ENCODE results near the gene OTOA.

Gene OTOA

GRCh38 chr16:21645261-21645721 is 18.5 kb upstream of the OTOA start:
- POLR2A ChIA-PET, result no interaction called here
- H3K4me3 ChIP-seq (ENCODE audit: low read depth, low read length), result no peak overlapping the region
- CTCF ChIA-PET, result interaction anchor here (0.6 to 1.9 kb wide), 3 partner anchors 12 to 61 kb away, joined by 4 to 14 read pairs (median 4); no protein-coding TSS in a partner anchor
- TF ChIP-seq PRDM4 (tag by site-specific recombination; IDR thresholded peaks at IDR 0.05) (no peak), ZNF24 (tag by site-specific recombination; IDR thresholded peaks at IDR 0.05) (no peak), PRDM1 (tag by site-specific recombination; IDR thresholded peaks at IDR 0.05) (peak; percentile 85), ZFP37 (tag by site-specific recombination; IDR thresholded peaks at IDR 0.05) (no peak)
- no peaks in the 10 kb centered on the region for H3K9me3 ChIP-seq (ENCODE audit: control insufficient read depth, insufficient read depth, low read depth, low read length)
- no peaks in the 10 kb centered on the region for H3K4me1 ChIP-seq (ENCODE audit: control insufficient read depth, insufficient read depth, low read length)
- H3K36me3 ChIP-seq (ENCODE audit: control insufficient read depth in 2 of 2, insufficient read depth in 1 of 2, low read length in 2 of 2), result peaks cover 0 to 5% of the 10 kb centered on the region in 2 experiments; a peak in 1 of 3 replicates
- H3K27ac ChIP-seq (ENCODE audit: extremely low read depth, low read depth, low read length), result no peak overlapping the region

- no peak overlapping the region for H3K4me3 ChIP-seq (ENCODE audit: low read depth, low read length)
- ChIA-PET CTCF (interaction anchor here (0.5 to 1.9 kb wide), 3 partner anchors 11 to 62 kb away, joined by 3 to 14 read pairs (median 4); no protein-coding TSS in a partner anchor), POLR2A (no interaction called here)
- H3K27ac ChIP-seq (ENCODE audit: extremely low read depth, low read depth, low read length), result no peak overlapping the region
- H3K36me3 ChIP-seq (ENCODE audit: control insufficient read depth in 2 of 2, insufficient read depth in 1 of 2, low read length in 2 of 2), result peaks cover 0 to 5% of the 10 kb centered on the region in 2 experiments; a peak in 1 of 3 replicates
- TF ChIP-seq ZFP3 (tag by site-specific recombination; IDR thresholded peaks at IDR 0.05; ENCODE audit: low read depth), result no peak
- H3K4me1 ChIP-seq (ENCODE audit: control insufficient read depth, insufficient read depth, low read length), result no peaks in the 10 kb centered on the region
- no peaks in the 10 kb centered on the region for H3K9me3 ChIP-seq (ENCODE audit: control insufficient read depth, insufficient read depth, low read depth, low read length)
Measured at GRCh38 chr16:21646091-21646490, 17.7 kb upstream of the OTOA start.

GRCh38 chr16:21646721-21647561 is 16.8 kb upstream of the OTOA start:
- H3K4me3 ChIP-seq (ENCODE audit: low read depth, low read length), result no peak overlapping the region
- H3K36me3 ChIP-seq (ENCODE audit: control insufficient read depth in 2 of 2, insufficient read depth in 1 of 2, low read length in 2 of 2), result peaks cover 0 to 5% of the 10 kb centered on the region in 2 experiments; a peak in 1 of 3 replicates
- no peak overlapping the region for H3K27ac ChIP-seq (ENCODE audit: extremely low read depth, low read depth, low read length)
- no peaks in the 10 kb centered on the region for H3K9me3 ChIP-seq (ENCODE audit: control insufficient read depth, insufficient read depth, low read depth, low read length)
- POLR2A ChIA-PET, result no interaction called here
- CTCF ChIA-PET, result interaction anchor here (1.9 to 2.3 kb wide), 2 partner anchors 10 kb away, joined by 10 to 14 read pairs; no protein-coding TSS in a partner anchor
- 0 out of 2 replicates have a peak, but pooled peaks have one; percentile 8 for TF ChIP-seq EGR2 (tag by site-specific recombination; IDR thresholded peaks at IDR 0.05; ENCODE audit: low read depth)
- TF ChIP-seq ELK4 (IDR thresholded peaks at IDR 0.05; ENCODE audit: borderline replicate concordance, low read depth, low read length), result no peak
- no peaks in the 10 kb centered on the region for H3K4me1 ChIP-seq (ENCODE audit: control insufficient read depth, insufficient read depth, low read length)

- ChIA-PET POLR2A (no interaction called here), CTCF (interaction anchor here (0.5 to 2.3 kb wide), 2 partner anchors 10 to 46 kb away, joined by 5 to 10 read pairs; no protein-coding TSS in a partner anchor)
- Histone ChIP-seq H3K4me3 (ENCODE audit: low read depth, low read length) (no peak overlapping the region), H3K4me1 (ENCODE audit: control insufficient read depth, insufficient read depth, low read length) (no peaks in the 10 kb centered on the region), H3K27ac (ENCODE audit: extremely low read depth, low read depth, low read length) (no peak overlapping the region), H3K9me3 (ENCODE audit: control insufficient read depth, insufficient read depth, low read depth, low read length) (no peaks in the 10 kb centered on the region), H3K36me3 (ENCODE audit: control insufficient read depth in 2 of 2, insufficient read depth in 1 of 2, low read length in 2 of 2) (peaks cover 0 to 5% of the 10 kb centered on the region in 2 experiments; a peak in 1 of 3 replicates)
- TF ChIP-seq SP3 (tag by site-specific recombination; IDR thresholded peaks at IDR 0.05) (no peak), ZNF274 (IDR thresholded peaks at IDR 0.05; ENCODE audit: low read length) (no peak), ZNF274 (tag by site-specific recombination; IDR thresholded peaks at IDR 0.05; ENCODE audit: borderline replicate concordance) (no peak), PRDM4 (tag by site-specific recombination; IDR thresholded peaks at IDR 0.05) (no peak), HIC1 (tag by site-specific recombination; IDR thresholded peaks at IDR 0.05) (no peak), ZEB2 (tag by site-specific recombination; IDR thresholded peaks at IDR 0.05) (no peak), ZNF18 (tag by site-specific recombination; IDR thresholded peaks at IDR 0.05) (no peak), ZNF776 (tag by site-specific recombination; IDR thresholded peaks at IDR 0.05; ENCODE audit: borderline replicate concordance) (no peak)
Measured at GRCh38 chr16:21647562-21648164, 16.1 kb upstream of the OTOA start.
